K562 (cell line): ENCODE data around the gene SYNPO2. TPM values are rescaled to one million over a fixed set of nuclear protein-coding genes. Genes with fewer than 3 reads are reported as not detected.

Source experiments
- ATAC-seq: fragments of 200-7000 bp; cut with Tn5 transposase; 3 replicates; pipeline ENCODE4 v1.9.1; 2020; ENCODE audit warnings: moderate library complexity
- BruUV-seq: library from RNA; stranded (reverse); fragments of 400-500 nt; replicated peaks from 2 replicates; lab custom pipeline; 2021; lab: Mats Ljungman, UMichigan
- CTCF ChIA-PET: fragments of 300-600 bp; formaldehyde crosslinking; extraction: SDS; loops from one replicate; lab custom pipeline; 2021; ENCODE audit warnings: low intra/inter-chr PET ratio; lab: Yijun Ruan, JAX
- POLR2A ChIA-PET: fragments of 300-600, 350-650 bp; sonication (Branson Sonifier 250); formaldehyde crosslinking; extraction: SDS; loops from one replicate; lab custom pipeline; 2021; ENCODE audit warnings: antibody characterized with exemption, inconsistent platforms; lab: Yijun Ruan, JAX
- DNase-seq, 4 experiments: peaks; one replicate each; pipeline versions ENCODE4 v3.0.0 to v3.0.0-alpha.2; 2011 to 2018; ENCODE audit warnings: low spot score in 3 of 4, mixed read lengths in 3 of 4; ENCODE audit errors: extremely low read depth in 1 of 4
- FAIRE-seq: peaks from 2 replicates; lab custom pipeline; 2011; peaks lifted over from hg19 to GRCh38; lab: Jason Lieb, UNC
- H2AFZ ChIP-seq: 2 replicates; pipeline ENCODE4 v1.6.0; 2011; ENCODE audit warnings: low read depth, low read length, control low read depth, inconsistent platforms
- H3K27ac ChIP-seq: fragments of 200-600 bp; 3 replicates; pipeline ENCODE4 v1.8.0; 2011; ENCODE audit warnings: low read depth, mild to moderate bottlenecking, control low read depth, inconsistent platforms, low read length, moderate library complexity, mixed read lengths; ENCODE audit errors: extremely low read depth
- H3K27me3 ChIP-seq, 2 experiments: fragments of 300-600 bp in 1 of 2; 2 replicates in 1 of 2; 3 replicates in 1 of 2; pipeline versions ENCODE4 v1.6.0 to v1.8.0; 2011; ENCODE audit warnings: inconsistent platforms in 2 of 2, low read length in 2 of 2, mild to moderate bottlenecking in 1 of 2, mixed read lengths in 1 of 2, moderate library complexity in 1 of 2; ENCODE audit not compliant: control insufficient read depth in 2 of 2, insufficient read depth in 2 of 2
- H3K36me3 ChIP-seq: fragments of 300-600 bp; 3 replicates; pipeline ENCODE4 v1.8.0; 2011; ENCODE audit warnings: mild to moderate bottlenecking, low read length, inconsistent platforms; ENCODE audit not compliant: control insufficient read depth, insufficient read depth
- H3K4me1 ChIP-seq, 2 experiments: fragments of 200-600 bp in 1 of 2; replicated peaks in 1 of 2; 2 replicates in 1 of 2; 3 replicates in 1 of 2; pipeline versions ENCODE4 v1.5.1 to v1.8.0; 2011; ENCODE audit warnings: inconsistent platforms in 2 of 2, low read length in 2 of 2, mild to moderate bottlenecking in 1 of 2, mixed read lengths in 1 of 2, moderate library complexity in 1 of 2; ENCODE audit not compliant: control insufficient read depth in 2 of 2, insufficient read depth in 2 of 2
- H3K4me2 ChIP-seq: 2 replicates; pipeline ENCODE4 v1.6.1; 2011; ENCODE audit warnings: low read length, control low read depth, inconsistent platforms, mixed read lengths; ENCODE audit not compliant: insufficient read depth
- H3K4me3 ChIP-seq: fragments of 200-600 bp; sonication (generic), shearing (Covaris generic); 2 replicates; pipeline ENCODE4 v1.5.1; 2016; ENCODE audit warnings: control low read depth, inconsistent platforms
- H3K79me2 ChIP-seq: fragments of 200-600 bp; 3 replicates; pipeline ENCODE4 v1.8.0; 2011; ENCODE audit warnings: low read length, inconsistent platforms; ENCODE audit not compliant: control insufficient read depth, insufficient read depth
- H3K9ac ChIP-seq, 2 experiments: 2 replicates each; pipeline versions ENCODE4 v1.6.0 to v1.6.1; 2011; ENCODE audit warnings: low read depth in 2 of 2, low read length in 2 of 2, control low read depth in 1 of 2, inconsistent platforms in 1 of 2, mild to moderate bottlenecking in 1 of 2, mixed read lengths in 1 of 2; ENCODE audit not compliant: insufficient read depth in 1 of 2
- H3K9me1 ChIP-seq: one replicate; pipeline ENCODE4 v1.6.0; 2011; ENCODE audit warnings: inconsistent platforms, mild to moderate bottlenecking, low read length, moderate library complexity; ENCODE audit not compliant: control insufficient read depth, insufficient read depth
- H3K9me3 ChIP-seq: replicated peaks from 2 replicates; pipeline ENCODE4 v1.5.1; 2011; ENCODE audit warnings: low read depth, low read length, inconsistent platforms; ENCODE audit not compliant: control insufficient read depth, insufficient read depth
- H4K20me1 ChIP-seq: replicated peaks from 2 replicates; pipeline ENCODE4 v1.6.1; 2011; ENCODE audit warnings: low read length, inconsistent platforms, mixed read lengths; ENCODE audit not compliant: control insufficient read depth, insufficient read depth
- CREB1 ChIP-seq, 2 experiments: sonication (generic) in 1 of 2; formaldehyde crosslinking in 1 of 2; IDR thresholded peaks; 2 replicates each; pipeline versions ENCODE4 v1.6.1 to v1.8.0; 2012 to 2022; ENCODE audit warnings: inconsistent platforms in 1 of 2, mild to moderate bottlenecking in 1 of 2, missing genetic modification reagents in 1 of 2, moderate library complexity in 1 of 2
- HDGF ChIP-seq: fragments of 450-650 bp; IDR thresholded peaks from 2 replicates; pipeline ENCODE4 v1.6.1; 2016
- ILF3 ChIP-seq: fragments of 450-650 bp; IDR thresholded peaks from 2 replicates; pipeline ENCODE4 v1.6.1; 2018; ENCODE audit warnings: antibody characterized with exemption, mild to moderate bottlenecking, moderate library complexity, borderline replicate concordance
- KLF13 ChIP-seq: fragments of 450-650 bp; IDR thresholded peaks from 2 replicates; pipeline ENCODE4 v1.6.1; 2016; ENCODE audit warnings: missing genetic modification characterization, low read depth, mild to moderate bottlenecking, missing compliant biosample characterization, moderate library complexity, borderline replicate concordance
- MAFG ChIP-seq: fragments of 450-650 bp; conservative IDR thresholded peaks from 2 replicates; pipeline ENCODE4 v1.6.1; 2016; ENCODE audit warnings: missing genetic modification characterization, missing compliant biosample characterization
- MECOM ChIP-seq: fragments of 250-450 bp; sonication (Bioruptor Pico); IDR thresholded peaks from 2 replicates; pipeline ENCODE4 v1.8.0; 2022; ENCODE audit warnings: inconsistent platforms
- NCOA4 ChIP-seq: fragments of 450-650 bp; IDR thresholded peaks from 2 replicates; pipeline ENCODE4 v1.6.1; 2018; ENCODE audit warnings: mild to moderate bottlenecking; ENCODE audit not compliant: partially characterized antibody
- NCOR1 ChIP-seq: fragments of 450-650 bp; IDR thresholded peaks from 2 replicates; pipeline ENCODE4 v1.6.1; 2016; ENCODE audit warnings: mild to moderate bottlenecking, moderate library complexity
- NFIX ChIP-seq: fragments of 250-450 bp; sonication (Bioruptor Pico); IDR thresholded peaks from 2 replicates; pipeline ENCODE4 v1.4.0; 2020; ENCODE audit warnings: low read depth, mild to moderate bottlenecking, moderate library complexity
- NONO ChIP-seq, 2 experiments: fragments of 200-400 bp in 1 of 2; fragments of 450-650 bp in 1 of 2; formaldehyde crosslinking in 1 of 2; IDR thresholded peaks; 2 replicates each; pipeline ENCODE4 v1.6.1; 2017; ENCODE audit warnings: low read depth in 2 of 2, mild to moderate bottlenecking in 2 of 2, moderate library complexity in 2 of 2, low read length in 1 of 2
- POLR3G ChIP-seq: IDR thresholded peaks from 2 replicates; pipeline ENCODE4 v1.6.1; 2011; ENCODE audit not compliant: insufficient read length, insufficient replicate concordance; ENCODE audit errors: extremely low read depth
- RBM15 ChIP-seq: fragments of 200-400 bp; formaldehyde crosslinking; IDR thresholded peaks from 2 replicates; pipeline ENCODE4 v1.6.1; 2018; ENCODE audit warnings: mild to moderate bottlenecking, low read length, moderate library complexity; ENCODE audit not compliant: insufficient read depth
- SIRT6 ChIP-seq: IDR thresholded peaks from one replicate; pipeline ENCODE4 v1.6.1; 2012; ENCODE audit warnings: low read depth, mild to moderate bottlenecking, control low read depth, inconsistent platforms, low read length, moderate library complexity
- SMARCC2 ChIP-seq: fragments of 450-650 bp; IDR thresholded peaks from 2 replicates; pipeline ENCODE4 v1.6.1; 2017; ENCODE audit warnings: antibody characterized with exemption, moderate library complexity, mild to moderate bottlenecking, low read depth
- SNRNP70 ChIP-seq: fragments of 200-400 bp; formaldehyde crosslinking; optimal IDR thresholded peaks from 2 replicates; pipeline ENCODE3; 2017; ENCODE audit warnings: low read depth, low read length
- ZNF121 ChIP-seq: sonication (generic); formaldehyde crosslinking; conservative IDR thresholded peaks from 2 replicates; pipeline ENCODE4 v1.8.0; 2022; ENCODE audit warnings: missing genetic modification reagents
- ZNF175 ChIP-seq: fragments of 200-800 bp; sonication (Bioruptor generic); IDR thresholded peaks from 2 replicates; pipeline ENCODE4 v1.6.1; 2016; ENCODE audit warnings: low read depth, mild to moderate bottlenecking, missing genetic modification characterization, missing compliant biosample characterization
- ZSCAN29 ChIP-seq: fragments of 450-650 bp; IDR thresholded peaks from 2 replicates; pipeline ENCODE4 v1.6.1; 2017
- WGBS: fragments of 100-300 bp; shearing (Covaris generic); methylation state at CpG from one replicate; pipeline ENCODE4 v1.1.6; 2016; ENCODE audit warnings: low coverage, mixed read lengths; ENCODE audit not compliant: insufficient coverage; ENCODE audit errors: missing lambda C conversion rate; 5-methylcytosine and 5-hydroxymethylcytosine counted together
- in situ Hi-C: fragments of 300-500 bp; cut with MboI; formaldehyde crosslinking; loops from 4 replicates; pipeline ENCODE4 v1.15.0; 2018; ENCODE audit warnings: inconsistent platforms, mixed read lengths
- intact Hi-C: fragments of 100-400 bp; cut with micrococcal nuclease; formaldehyde crosslinking; loops from 2 replicates; pipeline ENCODE4 v1.14.2; 2022
- polyA plus RNA-seq, 8 experiments: library from polyadenylated mRNA; depleted of rRNA in 4 of 8; stranded (reverse) in 5 of 8; unstranded in 3 of 8; fragments of >200 nt; fragmentation: Nextera tagmentation in 2 of 8; fragmentation: Illumina TruSeq in 1 of 8; extraction: Ambion mirVana in 2 of 8; extraction: Trizol in 1 of 8; gene quantifications; 2 replicates each; pipeline versions ENCODE4 v1.2.1 to v1.2.3, GENCODE V29; 2011 to 2014; ENCODE audit warnings: inconsistent platforms in 1 of 8, missing spikeins in 1 of 8
- total RNA-seq, 7 experiments: library from RNA; depleted of rRNA in 6 of 7; stranded (reverse); fragments of >200 nt in 6 of 7; fragmentation: Illumina TruSeq in 2 of 7; extraction: Trizol in 2 of 7; gene quantifications; 2 replicates each; pipeline versions ENCODE4 v1.2.1 to v1.2.3, GENCODE V29; 2011 to 2021; ENCODE audit warnings: low replicate concordance in 1 of 7
- TF ChIP-seq, protein P1 (sequence below): sonication (generic); formaldehyde crosslinking; IDR thresholded peaks from 2 replicates; pipeline ENCODE4 v1.8.0; 2022; ENCODE audit warnings: missing genetic modification reagents, mild to moderate bottlenecking, borderline replicate concordance
- TF ChIP-seq, protein P2 (sequence below): IDR thresholded peaks from 2 replicates; pipeline ENCODE4 v1.6.1; 2011; ENCODE audit not compliant: insufficient read length; ENCODE audit errors: extremely low read depth

SYNPO2 gene
- total and polyA plus RNA-seq, 9 of the 15 experiments (the other 6 are each of a cell fraction or from before 2014, with no cell fraction given): 0.03 to 0.18 TPM; not detected in 7

DNA sequence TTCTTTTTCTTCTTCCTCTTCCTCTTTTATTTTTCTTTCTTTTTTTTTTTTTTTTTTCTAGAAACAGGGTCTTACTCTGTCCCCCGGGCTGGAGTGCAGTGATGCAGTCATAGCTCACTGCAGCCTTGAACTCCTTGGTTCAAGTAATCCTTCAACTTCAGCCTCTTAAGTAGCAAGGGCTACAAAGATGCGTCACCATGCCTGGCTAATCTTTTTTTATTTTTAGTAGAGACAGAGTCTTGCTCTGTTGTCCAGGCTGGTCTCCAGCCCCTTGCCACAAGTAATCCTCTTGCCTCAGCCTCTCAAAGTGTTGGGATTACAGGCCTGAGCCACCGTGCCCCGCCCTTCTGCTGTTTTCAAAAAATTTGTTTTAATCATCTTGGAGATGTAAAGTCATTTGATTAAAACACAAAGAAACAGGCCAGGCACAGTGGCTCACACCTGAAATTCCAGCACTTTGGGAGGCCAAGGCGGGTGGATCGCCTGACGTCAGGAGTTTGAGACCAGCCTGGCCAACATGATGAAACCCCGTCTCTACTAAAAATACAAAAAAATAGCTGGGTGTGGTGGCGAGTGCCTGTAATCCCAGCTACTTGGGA, 28.1 kb downstream of the SYNPO2 start:
- no peak for ATAC-seq
- H3K9me3 ChIP-seq: no peaks in the 10 kb centered on the region
- H3K36me3 ChIP-seq: no peaks in the 10 kb centered on the region
- in situ Hi-C loops: no loop called here
- POLR2A ChIA-PET: no interaction called here
- no peaks in the 10 kb centered on the region for H3K9me1 ChIP-seq
- WGBS: 6% methylated on average over 8 of the region's 9 CpGs
- no peaks in the 10 kb centered on the region for H3K79me2 ChIP-seq
- no peak overlapping the region for H3K4me3 ChIP-seq
- intact Hi-C loops: no loop called here
- no peak for FAIRE-seq
- H4K20me1 ChIP-seq: no peaks in the 10 kb centered on the region
- no TSS peak for BruUV-seq
- no peak for DNase-seq
- H3K9ac ChIP-seq: no peak overlapping the region
- no peak overlapping the region for H3K27ac ChIP-seq
- H3K4me1 ChIP-seq: no peaks in the 10 kb centered on the region
- no peak overlapping the region for H2AFZ ChIP-seq
- H3K27me3 ChIP-seq: no peaks in the 10 kb centered on the region
- H3K4me2 ChIP-seq: no peak overlapping the region
- no peak for TF ChIP-seq KLF13
- no peak for TF ChIP-seq NFIX (CRISPR knock-in tag)
- no peak for TF ChIP-seq NCOA4
- TF ChIP-seq SIRT6: no peak
- TF ChIP-seq POLR3G: no peak
- no peak for TF ChIP-seq MECOM
- no peak for TF ChIP-seq NCOR1
- TF ChIP-seq, protein P1, sequence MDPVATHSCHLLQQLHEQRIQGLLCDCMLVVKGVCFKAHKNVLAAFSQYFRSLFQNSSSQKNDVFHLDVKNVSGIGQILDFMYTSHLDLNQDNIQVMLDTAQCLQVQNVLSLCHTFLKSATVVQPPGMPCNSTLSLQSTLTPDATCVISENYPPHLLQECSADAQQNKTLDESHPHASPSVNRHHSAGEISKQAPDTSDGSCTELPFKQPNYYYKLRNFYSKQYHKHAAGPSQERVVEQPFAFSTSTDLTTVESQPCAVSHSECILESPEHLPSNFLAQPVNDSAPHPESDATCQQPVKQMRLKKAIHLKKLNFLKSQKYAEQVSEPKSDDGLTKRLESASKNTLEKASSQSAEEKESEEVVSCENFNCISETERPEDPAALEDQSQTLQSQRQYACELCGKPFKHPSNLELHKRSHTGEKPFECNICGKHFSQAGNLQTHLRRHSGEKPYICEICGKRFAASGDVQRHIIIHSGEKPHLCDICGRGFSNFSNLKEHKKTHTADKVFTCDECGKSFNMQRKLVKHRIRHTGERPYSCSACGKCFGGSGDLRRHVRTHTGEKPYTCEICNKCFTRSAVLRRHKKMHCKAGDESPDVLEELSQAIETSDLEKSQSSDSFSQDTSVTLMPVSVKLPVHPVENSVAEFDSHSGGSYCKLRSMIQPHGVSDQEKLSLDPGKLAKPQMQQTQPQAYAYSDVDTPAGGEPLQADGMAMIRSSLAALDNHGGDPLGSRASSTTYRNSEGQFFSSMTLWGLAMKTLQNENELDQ: no peak
- TF ChIP-seq NONO (IDR thresholded peaks at IDR 0.05; ENCODE audit: low read depth in 2 of 2, low read length in 1 of 2): no peak
- TF ChIP-seq CREB1 (IDR thresholded peaks at IDR 0.05): no peak
- TF ChIP-seq CREB1 (CRISPR knock-in tag; IDR thresholded peaks at IDR 0.05): no peak
- TF ChIP-seq, protein P2, sequence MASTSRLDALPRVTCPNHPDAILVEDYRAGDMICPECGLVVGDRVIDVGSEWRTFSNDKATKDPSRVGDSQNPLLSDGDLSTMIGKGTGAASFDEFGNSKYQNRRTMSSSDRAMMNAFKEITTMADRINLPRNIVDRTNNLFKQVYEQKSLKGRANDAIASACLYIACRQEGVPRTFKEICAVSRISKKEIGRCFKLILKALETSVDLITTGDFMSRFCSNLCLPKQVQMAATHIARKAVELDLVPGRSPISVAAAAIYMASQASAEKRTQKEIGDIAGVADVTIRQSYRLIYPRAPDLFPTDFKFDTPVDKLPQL: no peak
- TF ChIP-seq HDGF: no peak
- no peak for TF ChIP-seq ILF3
- TF ChIP-seq RBM15: no peak
- TF ChIP-seq SNRNP70: no peak
- no peak for TF ChIP-seq ZNF121 (CRISPR knock-in tag)
- TF ChIP-seq ZNF175: no peak
- TF ChIP-seq SMARCC2: no peak
- no peak for TF ChIP-seq MAFG (tag)
- no peak for TF ChIP-seq ZSCAN29
- CTCF ChIA-PET: no interaction called here
